Measurements from ENCODE around the gene ZBTB8OS.

GRCh38 chr1:32680642-32681041 lies 30.3 kb upstream of the ZBTB8OS start:
- TF ChIP-seq CTCF (IDR thresholded peaks at IDR 0.05) (no peak), POLR2A (IDR thresholded peaks at IDR 0.05) (no peak)

All from body of pancreas (tissue), 4 donors.